ENCODE results near the gene CTNNA1. TPM values are rescaled to one million over a fixed set of nuclear protein-coding genes. Genes with fewer than 3 reads are reported as not detected.

CTNNA1 gene
- total RNA-seq, 1 donor from 2014 or later, result 598 TPM

DNA sequence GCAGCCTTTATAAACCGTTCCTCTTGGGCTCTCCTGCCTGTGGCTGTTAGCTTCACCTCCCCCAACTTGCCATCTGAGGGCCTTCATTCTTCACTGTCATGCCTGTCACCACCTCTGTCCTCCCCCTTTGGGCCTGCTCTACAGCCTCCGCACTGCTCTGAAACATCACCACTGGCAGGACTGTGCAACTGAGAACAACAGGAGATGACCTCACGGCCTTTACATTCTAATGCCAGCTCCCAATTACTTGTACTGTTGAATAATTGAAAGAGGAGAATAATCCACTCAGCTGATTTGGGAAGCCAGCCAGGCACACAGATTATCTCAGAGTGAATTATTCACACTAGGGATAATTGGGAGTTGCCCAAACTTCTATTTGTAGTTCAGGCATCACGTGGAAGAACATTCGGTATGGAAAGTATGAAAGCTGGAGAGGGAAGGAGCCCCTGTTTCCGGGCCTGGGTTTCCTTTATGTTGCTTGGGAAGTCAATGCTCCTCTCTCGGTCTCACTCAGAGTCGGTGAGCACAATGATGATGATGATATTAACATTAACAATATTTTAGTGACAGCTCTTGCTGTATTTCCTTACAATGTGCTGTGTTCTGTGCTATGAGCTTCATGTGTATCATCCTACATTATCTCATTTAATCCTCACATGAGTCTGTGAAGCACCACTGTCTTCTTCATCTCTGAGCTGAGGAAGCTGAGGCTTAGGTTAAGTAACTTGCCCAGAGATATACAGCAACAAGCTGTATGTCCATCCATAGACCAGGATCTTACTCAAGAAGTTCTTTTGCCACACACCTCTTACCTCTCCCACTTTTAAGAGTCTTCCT lies 221.2 kb downstream of the CTNNA1 start:
- peak overlapping the region; percentile 4 for H3K27ac Mint-ChIP-seq (ENCODE audit: unreplicated experiment)
- TF ChIP-seq, protein P1, sequence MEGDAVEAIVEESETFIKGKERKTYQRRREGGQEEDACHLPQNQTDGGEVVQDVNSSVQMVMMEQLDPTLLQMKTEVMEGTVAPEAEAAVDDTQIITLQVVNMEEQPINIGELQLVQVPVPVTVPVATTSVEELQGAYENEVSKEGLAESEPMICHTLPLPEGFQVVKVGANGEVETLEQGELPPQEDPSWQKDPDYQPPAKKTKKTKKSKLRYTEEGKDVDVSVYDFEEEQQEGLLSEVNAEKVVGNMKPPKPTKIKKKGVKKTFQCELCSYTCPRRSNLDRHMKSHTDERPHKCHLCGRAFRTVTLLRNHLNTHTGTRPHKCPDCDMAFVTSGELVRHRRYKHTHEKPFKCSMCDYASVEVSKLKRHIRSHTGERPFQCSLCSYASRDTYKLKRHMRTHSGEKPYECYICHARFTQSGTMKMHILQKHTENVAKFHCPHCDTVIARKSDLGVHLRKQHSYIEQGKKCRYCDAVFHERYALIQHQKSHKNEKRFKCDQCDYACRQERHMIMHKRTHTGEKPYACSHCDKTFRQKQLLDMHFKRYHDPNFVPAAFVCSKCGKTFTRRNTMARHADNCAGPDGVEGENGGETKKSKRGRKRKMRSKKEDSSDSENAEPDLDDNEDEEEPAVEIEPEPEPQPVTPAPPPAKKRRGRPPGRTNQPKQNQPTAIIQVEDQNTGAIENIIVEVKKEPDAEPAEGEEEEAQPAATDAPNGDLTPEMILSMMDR (IDR thresholded peaks at IDR 0.05; ENCODE audit: partially characterized antibody, unreplicated experiment), result no peak
- H3K9me3 Mint-ChIP-seq (ENCODE audit: unreplicated experiment), result peaks cover 11% of the 10 kb centered on the region
- DNase-seq, result no peak
- H3K27me3 Mint-ChIP-seq (ENCODE audit: unreplicated experiment), result peaks cover under 1% of the 10 kb centered on the region
- H3K4me3 Mint-ChIP-seq (ENCODE audit: unreplicated experiment), result no peak overlapping the region
- peaks cover 38% of the 10 kb centered on the region for H3K4me1 Mint-ChIP-seq (ENCODE audit: low read depth, unreplicated experiment)
- H3K36me3 Mint-ChIP-seq (ENCODE audit: unreplicated experiment), result peaks cover 4% of the 10 kb centered on the region

DNA sequence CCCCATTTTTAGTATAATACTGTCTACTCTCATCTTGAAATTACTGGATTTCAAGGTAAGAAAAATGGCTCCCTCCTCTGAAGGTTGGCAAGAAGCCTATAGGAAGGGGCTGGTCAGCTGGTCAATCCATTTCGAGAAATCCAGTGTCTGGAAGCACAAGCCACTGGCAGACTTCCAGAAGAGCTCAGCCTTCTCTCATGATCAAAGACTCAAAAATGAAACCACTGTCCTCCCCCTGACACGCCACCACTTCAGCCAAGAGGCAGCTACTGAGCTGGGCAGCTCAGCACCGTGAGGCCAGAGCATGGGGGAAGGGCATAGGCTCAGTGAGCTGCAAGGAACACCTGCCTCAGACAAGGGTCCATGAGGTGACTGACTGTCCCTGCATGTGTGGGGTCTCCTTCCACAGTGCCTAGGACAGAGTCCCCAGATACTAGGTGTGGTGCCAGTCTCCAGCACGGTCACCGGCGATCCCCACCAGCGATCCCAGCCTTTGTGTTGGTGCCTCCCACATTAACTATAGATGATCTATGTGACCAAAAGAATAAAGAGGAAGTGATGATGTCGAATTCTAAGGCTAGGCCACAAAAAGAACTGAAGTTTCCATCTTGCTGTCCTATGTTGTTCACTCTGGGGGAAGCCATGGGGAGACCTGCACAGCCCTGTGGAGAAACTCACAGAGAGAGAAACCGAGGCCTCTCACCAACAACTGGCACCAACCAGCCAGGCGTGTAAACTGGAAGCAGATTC lies 222.0 kb downstream of the CTNNA1 start:
- Mint-ChIP-seq H3K36me3 (ENCODE audit: unreplicated experiment) (peaks cover 4% of the 10 kb centered on the region), H3K4me3 (ENCODE audit: unreplicated experiment) (no peak overlapping the region), H3K27ac (ENCODE audit: unreplicated experiment) (no peak overlapping the region), H3K9me3 (ENCODE audit: unreplicated experiment) (peaks cover 8% of the 10 kb centered on the region), H3K27me3 (ENCODE audit: unreplicated experiment) (no peaks in the 10 kb centered on the region), H3K4me1 (ENCODE audit: low read depth, unreplicated experiment) (peaks cover 30% of the 10 kb centered on the region)
- TF ChIP-seq, protein P1 (IDR thresholded peaks at IDR 0.05; ENCODE audit: partially characterized antibody, unreplicated experiment), result no peak
- no peak for DNase-seq

DNA sequence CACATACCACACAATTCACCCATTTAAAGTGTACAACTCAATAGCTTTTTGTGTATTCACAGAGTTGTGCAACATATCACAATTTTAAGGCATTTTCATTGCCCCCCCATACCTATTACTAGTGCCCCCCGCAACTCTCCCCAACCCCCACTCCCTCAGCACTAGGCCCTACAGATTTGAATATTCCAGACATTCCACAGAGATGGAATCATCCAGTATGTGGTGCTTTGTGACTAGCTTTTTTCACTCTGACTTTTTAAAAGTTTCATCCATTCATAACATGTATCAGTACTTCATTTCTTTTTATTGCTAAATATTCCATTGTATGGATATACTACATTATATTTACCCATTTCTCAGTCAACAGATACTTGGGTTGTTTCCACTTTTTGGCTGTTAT lies 224.9 kb downstream of the CTNNA1 start:
- Mint-ChIP-seq H3K27me3 (ENCODE audit: unreplicated experiment) (peaks cover 4% of the 10 kb centered on the region), H3K4me3 (ENCODE audit: unreplicated experiment) (no peak overlapping the region), H3K9me3 (ENCODE audit: unreplicated experiment) (peaks cover 2% of the 10 kb centered on the region), H3K27ac (ENCODE audit: unreplicated experiment) (no peak overlapping the region), H3K4me1 (ENCODE audit: low read depth, unreplicated experiment) (peaks cover 12% of the 10 kb centered on the region), H3K36me3 (ENCODE audit: unreplicated experiment) (peaks cover 4% of the 10 kb centered on the region)
- TF ChIP-seq, protein P1 (IDR thresholded peaks at IDR 0.05; ENCODE audit: partially characterized antibody, unreplicated experiment), result no peak
- no peak for DNase-seq

DNA sequence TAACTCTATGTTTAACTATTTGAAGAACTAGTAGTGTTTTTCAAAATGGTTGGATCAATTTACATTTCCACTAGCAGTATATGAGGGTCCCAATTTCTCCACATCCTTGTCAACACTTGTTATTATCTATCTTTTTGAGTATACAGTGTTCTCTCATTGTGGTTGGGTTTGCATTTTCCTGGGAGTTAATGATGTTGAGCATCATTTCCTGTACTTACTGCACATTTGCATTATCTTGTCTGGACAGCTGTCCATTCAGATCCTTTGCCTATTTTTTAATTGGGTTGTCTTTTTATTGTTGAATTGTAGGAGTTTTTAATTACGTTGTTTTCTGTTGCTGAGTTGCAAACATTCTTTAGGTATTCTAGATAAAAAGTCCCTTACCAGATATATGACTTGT lies 225.4 kb downstream of the CTNNA1 start:
- Mint-ChIP-seq H3K4me3 (ENCODE audit: unreplicated experiment) (no peak overlapping the region), H3K9me3 (ENCODE audit: unreplicated experiment) (peaks cover 2% of the 10 kb centered on the region), H3K4me1 (ENCODE audit: low read depth, unreplicated experiment) (peaks cover 12% of the 10 kb centered on the region), H3K27me3 (ENCODE audit: unreplicated experiment) (peaks cover 4% of the 10 kb centered on the region), H3K27ac (ENCODE audit: unreplicated experiment) (no peak overlapping the region), H3K36me3 (ENCODE audit: unreplicated experiment) (peaks cover 4% of the 10 kb centered on the region)
- TF ChIP-seq, protein P1 (IDR thresholded peaks at IDR 0.05; ENCODE audit: partially characterized antibody, unreplicated experiment), result no peak
- no peak for DNase-seq
